Common myeloid progenitor, CD34-positive (primary cell): ENCODE data around the gene BYSL. TPM values are rescaled to one million over a fixed set of nuclear protein-coding genes. Genes with fewer than 3 reads are reported as not detected.

ENCODE experiments used
- CTCF ChIA-PET: fragments of 350-600 bp; sonication (Branson Sonifier 250); formaldehyde crosslinking; loops from one replicate; lab custom pipeline; 2021; ENCODE audit warnings: antibody characterized with exemption; lab: Charles Lee
- POLR2A ChIA-PET: fragments of 350-600 bp; sonication (Branson Sonifier 250); formaldehyde crosslinking; loops from one replicate; lab custom pipeline; 2021; ENCODE audit warnings: antibody characterized with exemption; lab: Charles Lee
- DNase-seq, 3 donors: peaks; one replicate each; pipeline versions ENCODE4 v3.0.0 to v3.0.0-alpha.2; 2013
- H3K27ac ChIP-seq, 2 experiments: 1 replicate in 1 of 2; 2 replicates in 1 of 2; pipeline ENCODE4 v1.7.0; 2013; ENCODE audit warnings: inconsistent platforms in 2 of 2, low read length in 2 of 2, mild to moderate bottlenecking in 2 of 2, low read depth in 1 of 2, moderate library complexity in 1 of 2; ENCODE audit not compliant: severe bottlenecking in 2 of 2, insufficient read depth in 1 of 2, poor library complexity in 1 of 2
- H3K27me3 ChIP-seq, 5 experiments: replicated peaks in 2 of 5; 1 replicate in 3 of 5; 2 replicates in 2 of 5; pipeline versions ENCODE4 v1.6.1 to v1.7.0; 2013; ENCODE audit warnings: low read length in 4 of 5, mild to moderate bottlenecking in 2 of 5, moderate library complexity in 2 of 5, inconsistent platforms in 1 of 5; ENCODE audit not compliant: insufficient read depth in 5 of 5, control insufficient read depth in 4 of 5
- H3K36me3 ChIP-seq, 4 experiments: 1 replicate in 2 of 4; 2 replicates in 2 of 4; pipeline versions ENCODE4 v1.6.1 to v1.7.0; 2013; ENCODE audit warnings: low read length in 3 of 4, control low read depth in 1 of 4, mild to moderate bottlenecking in 1 of 4; ENCODE audit not compliant: control insufficient read depth in 4 of 4, insufficient read depth in 4 of 4
- H3K4me1 ChIP-seq, 4 experiments: 1 replicate in 3 of 4; 2 replicates in 1 of 4; pipeline versions ENCODE4 v1.6.1 to v1.7.1; 2013; ENCODE audit warnings: low read length in 3 of 4, mild to moderate bottlenecking in 3 of 4, control low read depth in 1 of 4, inconsistent platforms in 1 of 4, moderate library complexity in 1 of 4; ENCODE audit not compliant: control insufficient read depth in 4 of 4, insufficient read depth in 4 of 4; ENCODE audit errors: control extremely low read depth in 1 of 4
- H3K4me3 ChIP-seq, 7 experiments: 1 replicate in 4 of 7; 2 replicates in 3 of 7; pipeline versions ENCODE4 v1.5.1 to v1.7.0; 2013; ENCODE audit warnings: mild to moderate bottlenecking in 7 of 7, low read length in 6 of 7, moderate library complexity in 6 of 7, inconsistent platforms in 2 of 7, low read depth in 2 of 7, control low read depth in 1 of 7; ENCODE audit not compliant: insufficient read depth in 4 of 7, control insufficient read depth in 1 of 7; ENCODE audit errors: extremely low read depth in 1 of 7
- H3K9me3 ChIP-seq, 5 experiments: 1 replicate in 4 of 5; 2 replicates in 1 of 5; pipeline versions ENCODE4 v1.6.1 to v1.7.1; 2013; ENCODE audit warnings: low read length in 4 of 5, mild to moderate bottlenecking in 2 of 5, inconsistent platforms in 1 of 5, low read depth in 1 of 5, moderate library complexity in 1 of 5; ENCODE audit not compliant: control insufficient read depth in 4 of 5, insufficient read depth in 2 of 5; ENCODE audit errors: control extremely low read depth in 1 of 5
- WGBS: methylation state at CpG from one replicate; pipeline ENCODE4 v1.1.5; 2013; ENCODE audit not compliant: insufficient coverage; 5-methylcytosine and 5-hydroxymethylcytosine counted together
- polyA plus RNA-seq: library from polyadenylated mRNA; unstranded; fragments of 120-200 nt; gene quantifications from one replicate; pipeline ENCODE4 v1.2.1, GENCODE V29; 2013

The BYSL gene
- 11.7 TPM for polyA plus RNA-seq

- Histone ChIP-seq H3K27ac (peak within 1 kb of the TSS; percentile 96 to 97), H3K27me3 (no peaks in the 10 kb centered on the region), H3K4me3 (peak within 1 kb of the TSS; percentile 87 to 100 (median 99)), H3K36me3 (peaks cover 3 to 26% (median 13%) of the 10 kb centered on the region in 4 experiments), H3K9me3 (no peaks in the 10 kb centered on the region), H3K4me1 (peaks cover 20 to 38% (median 27%) of the 10 kb centered on the region in 4 experiments)
- ChIA-PET POLR2A (interaction anchor here (0.6 to 1.9 kb wide), 4 partner anchors 12 to 134 kb away, joined by 3 to 4 read pairs (median 4); partner anchors contain the start of gene TOMM6), CTCF (interaction anchor here (0.5 to 10.9 kb wide), 18 partner anchors 9 to 1647 kb away, joined by 3 to 119 read pairs (median 4); partner anchors contain the start of genes CCND3, TAF8 and TOMM6)
- peak; percentile 97 to 98 (median 98) for DNase-seq
- 0% methylated on average over 48 of the region's 55 CpGs for WGBS
Measured at GRCh38 chr6:41920921-41921711, at the start of gene BYSL, which contains the start of gene MED20. Gene BYSL (plus strand): TSS chr6:41921499. CDS start chr6:41921563, 64 bp downstream. Gene MED20 (minus strand): TSS chr6:41921139. CDS start chr6:41921018, 121 bp downstream.

GRCh38 chr6:41871691-41872090 lies 49.6 kb upstream of the BYSL start:
- no peaks in the 10 kb centered on the region for H3K36me3 ChIP-seq
- H3K27ac ChIP-seq = no peak overlapping the region
- H3K27me3 ChIP-seq = no peaks in the 10 kb centered on the region
- no peak for DNase-seq
- no peaks in the 10 kb centered on the region for H3K9me3 ChIP-seq
- CTCF ChIA-PET = interaction anchor here (1.3 kb wide), 1 partner anchor 15 kb away, joined by 5 read pairs; no protein-coding TSS in a partner anchor
- no peaks in the 10 kb centered on the region for H3K4me1 ChIP-seq
- H3K4me3 ChIP-seq = no peak overlapping the region
- WGBS = no CpG with 5 or more reads among the region's 2 CpGs
- POLR2A ChIA-PET = no interaction called here

GRCh38 chr6:41872147-41872546 lies 49.2 kb upstream of the BYSL start:
- no peaks in the 10 kb centered on the region for H3K27me3 ChIP-seq
- CTCF ChIA-PET = no interaction called here
- no peak overlapping the region for H3K4me3 ChIP-seq
- H3K36me3 ChIP-seq = no peaks in the 10 kb centered on the region
- no peaks in the 10 kb centered on the region for H3K9me3 ChIP-seq
- H3K4me1 ChIP-seq = no peaks in the 10 kb centered on the region
- POLR2A ChIA-PET = no interaction called here
- no peak overlapping the region for H3K27ac ChIP-seq
- no peak for DNase-seq
- WGBS = 83% methylated on average over 9 of the region's 13 CpGs

- H3K4me3 ChIP-seq = no peak overlapping the region
- H3K27ac ChIP-seq = no peak overlapping the region
- DNase-seq = no peak
- no peaks in the 10 kb centered on the region for H3K9me3 ChIP-seq
- CTCF ChIA-PET = interaction anchor here (0.7 kb wide), 1 partner anchor 18 kb away, joined by 3 read pairs; no protein-coding TSS in a partner anchor
- POLR2A ChIA-PET = no interaction called here
- H3K36me3 ChIP-seq = no peaks in the 10 kb centered on the region
- WGBS = 80% methylated on average over 1 of the region's 1 CpG
- H3K4me1 ChIP-seq = no peaks in the 10 kb centered on the region
- H3K27me3 ChIP-seq = no peaks in the 10 kb centered on the region
Measured at GRCh38 chr6:41874741-41875140, 46.6 kb upstream of the BYSL start.

- H3K27ac ChIP-seq = no peak overlapping the region
- no peak overlapping the region for H3K4me3 ChIP-seq
- no peak for DNase-seq
- H3K36me3 ChIP-seq = no peaks in the 10 kb centered on the region
- H3K4me1 ChIP-seq = no peaks in the 10 kb centered on the region
- no CpG with 5 or more reads among the region's 2 CpGs for WGBS
- no peaks in the 10 kb centered on the region for H3K9me3 ChIP-seq
- CTCF ChIA-PET = interaction anchor here (1.2 to 1.3 kb wide), 3 partner anchors 11 to 59 kb away, joined by 3 read pairs; no protein-coding TSS in a partner anchor
- POLR2A ChIA-PET = no interaction called here
- H3K27me3 ChIP-seq = no peaks in the 10 kb centered on the region
Measured at GRCh38 chr6:41877051-41877680, 44.1 kb upstream of the BYSL start.

- Histone ChIP-seq H3K27ac (no peak overlapping the region), H3K27me3 (no peaks in the 10 kb centered on the region), H3K9me3 (no peaks in the 10 kb centered on the region), H3K4me1 (no peaks in the 10 kb centered on the region), H3K4me3 (no peak overlapping the region), H3K36me3 (no peaks in the 10 kb centered on the region)
- 83% methylated on average over 1 of the region's 2 CpGs for WGBS
- ChIA-PET CTCF (interaction anchor here (1.2 to 1.3 kb wide), 3 partner anchors 9 to 58 kb away, joined by 3 read pairs; no protein-coding TSS in a partner anchor), POLR2A (no interaction called here)
- DNase-seq = no peak
Measured at GRCh38 chr6:41878246-41878645, 43.1 kb upstream of the BYSL start.
